Gastrocnemius medialis (tissue), 4 donors: Measurements from ENCODE around the gene BGLAP.

Experiments
- POLR2A ChIP-seq, 2 donors: fragments of 450-650 bp; IDR thresholded peaks; one replicate each; pipeline ENCODE4 v1.6.1; 2017; ENCODE audit warnings: antibody characterized with exemption in 2 of 2, mild to moderate bottlenecking in 2 of 2, moderate library complexity in 2 of 2
- TF ChIP-seq, protein P1 (sequence below), 5 experiments: fragments of 450-650 bp in 3 of 5; fragments of 200-600 bp in 2 of 5; sonication (generic) in 2 of 5; IDR thresholded peaks in 4 of 5; conservative IDR thresholded peaks in 1 of 5; 1 replicate in 4 of 5; 2 replicates in 1 of 5; pipeline ENCODE4 v1.5.1; 2016 to 2019; ENCODE audit warnings: antibody characterized with exemption in 5 of 5, mild to moderate bottlenecking in 3 of 5, moderate library complexity in 3 of 5

DNA sequence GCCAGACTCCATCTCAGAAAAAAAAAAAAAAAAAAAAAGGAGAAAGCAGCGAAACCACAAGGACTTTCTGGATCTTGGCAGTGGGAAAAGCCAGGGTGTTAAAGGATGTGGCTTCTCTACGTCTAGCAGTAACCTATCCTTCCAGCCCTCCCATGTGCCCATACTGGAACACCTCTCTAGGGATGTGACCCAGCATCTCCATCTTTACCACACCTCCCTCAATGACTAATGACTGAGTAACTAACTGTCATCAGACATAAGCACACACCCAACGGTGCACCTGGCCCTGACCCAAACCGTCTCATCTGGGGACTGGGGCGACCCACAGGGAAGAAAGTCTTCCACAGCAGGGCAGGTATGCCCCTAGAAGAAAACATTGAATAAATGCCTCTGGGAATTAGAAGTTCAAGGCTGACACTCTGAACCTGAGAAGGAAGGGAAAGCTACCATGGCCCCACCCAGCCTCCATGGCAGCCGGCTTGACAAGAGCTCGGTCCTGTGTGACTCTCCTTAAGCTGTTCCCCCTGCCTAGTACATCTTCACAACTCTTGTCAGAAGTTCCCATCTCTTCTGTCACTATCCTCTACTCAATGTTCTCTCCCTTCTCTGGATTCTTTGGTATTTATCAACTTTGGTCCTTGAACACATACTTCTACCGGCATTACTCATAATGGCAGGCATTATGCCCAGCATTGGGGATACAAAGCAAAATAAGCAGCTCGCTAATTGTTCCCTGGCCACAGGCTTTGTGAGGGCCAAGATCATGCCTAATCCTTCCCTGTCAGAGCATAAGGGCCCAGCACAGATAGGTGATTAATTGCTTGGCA is 20.7 kb downstream of the BGLAP start:
- no peak for TF ChIP-seq POLR2A (IDR thresholded peaks at IDR 0.05)
- TF ChIP-seq, protein P1, sequence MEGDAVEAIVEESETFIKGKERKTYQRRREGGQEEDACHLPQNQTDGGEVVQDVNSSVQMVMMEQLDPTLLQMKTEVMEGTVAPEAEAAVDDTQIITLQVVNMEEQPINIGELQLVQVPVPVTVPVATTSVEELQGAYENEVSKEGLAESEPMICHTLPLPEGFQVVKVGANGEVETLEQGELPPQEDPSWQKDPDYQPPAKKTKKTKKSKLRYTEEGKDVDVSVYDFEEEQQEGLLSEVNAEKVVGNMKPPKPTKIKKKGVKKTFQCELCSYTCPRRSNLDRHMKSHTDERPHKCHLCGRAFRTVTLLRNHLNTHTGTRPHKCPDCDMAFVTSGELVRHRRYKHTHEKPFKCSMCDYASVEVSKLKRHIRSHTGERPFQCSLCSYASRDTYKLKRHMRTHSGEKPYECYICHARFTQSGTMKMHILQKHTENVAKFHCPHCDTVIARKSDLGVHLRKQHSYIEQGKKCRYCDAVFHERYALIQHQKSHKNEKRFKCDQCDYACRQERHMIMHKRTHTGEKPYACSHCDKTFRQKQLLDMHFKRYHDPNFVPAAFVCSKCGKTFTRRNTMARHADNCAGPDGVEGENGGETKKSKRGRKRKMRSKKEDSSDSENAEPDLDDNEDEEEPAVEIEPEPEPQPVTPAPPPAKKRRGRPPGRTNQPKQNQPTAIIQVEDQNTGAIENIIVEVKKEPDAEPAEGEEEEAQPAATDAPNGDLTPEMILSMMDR (IDR thresholded peaks at IDR 0.05 in 4 of 5, conservative IDR thresholded peaks at IDR 0.05 in 1 of 5): no peak
